Measurements from ENCODE around the gene TEAD4. TPM values are rescaled to one million over a fixed set of nuclear protein-coding genes. Genes with fewer than 3 reads are reported as not detected.
A peak's percentile ranks its signal among the peaks of the same experiment; 100 is the strongest.

Gene TEAD4
- total RNA-seq, 1 donor = 14.6 TPM

- no peak for TF ChIP-seq CTCF (IDR thresholded peaks at IDR 0.05; ENCODE audit: insufficient read depth, low read length)
- peak; percentile 71 for DNase-seq (ENCODE audit: low read depth)
- H3K4me3 ChIP-seq (ENCODE audit: low read depth, low read length) = peak overlapping the region; percentile 80
Observed at GRCh38 chr12:2959505-2960389, 550 bp downstream of the TEAD4 start.

GRCh38 chr12:2960390-2960956 is 1.3 kb downstream of the TEAD4 start:
- DNase-seq (ENCODE audit: low read depth) = peak; percentile 39

GRCh38 chr12:2960996-2961616 is 1.9 kb downstream of the TEAD4 start:
- H3K4me3 ChIP-seq (ENCODE audit: low read depth, low read length) = peak overlapping the region; percentile 80
- TF ChIP-seq CTCF (IDR thresholded peaks at IDR 0.05; ENCODE audit: insufficient read depth, low read length) = no peak
- peak; percentile 22 for DNase-seq (ENCODE audit: low read depth)

More at GRCh38 chr12:2960390-2960956, 1.3 kb downstream of the TEAD4 start:
- TF ChIP-seq CTCF (IDR thresholded peaks at IDR 0.05; ENCODE audit: insufficient read depth, low read length) = no peak
- H3K4me3 ChIP-seq (ENCODE audit: low read depth, low read length) = peak overlapping the region; percentile 80

GRCh38 chr12:2961705-2962104 is 2.5 kb downstream of the TEAD4 start:
- no peak for DNase-seq (ENCODE audit: low read depth)
- H3K4me3 ChIP-seq (ENCODE audit: low read depth, low read length) = peak overlapping the region; percentile 80
- TF ChIP-seq CTCF (IDR thresholded peaks at IDR 0.05; ENCODE audit: insufficient read depth, low read length) = no peak

- TF ChIP-seq CTCF (IDR thresholded peaks at IDR 0.05; ENCODE audit: insufficient read depth, low read length) = no peak
- no peak overlapping the region for H3K4me3 ChIP-seq (ENCODE audit: low read depth, low read length)
- DNase-seq (ENCODE audit: low read depth) = no peak
Observed at GRCh38 chr12:2963154-2963759, 4.1 kb downstream of the TEAD4 start.

- TF ChIP-seq CTCF (IDR thresholded peaks at IDR 0.05; ENCODE audit: insufficient read depth, low read length) = no peak
- peak; percentile 14 for DNase-seq (ENCODE audit: low read depth)
- H3K4me3 ChIP-seq (ENCODE audit: low read depth, low read length) = no peak overlapping the region
Observed at GRCh38 chr12:2963760-2964292, 4.6 kb downstream of the TEAD4 start.

Data from fibroblast of the aortic adventitia (primary cell).